Sigmoid colon (tissue), 7 donors: ENCODE data around the gene MTOR. TPM values are rescaled to one million over a fixed set of nuclear protein-coding genes. Genes with fewer than 3 reads are reported as not detected.
A peak's percentile ranks its signal among the peaks of the same experiment; 100 is the strongest.

Experiments used
- DNase-seq: peaks from one replicate; pipeline ENCODE4 v3.0.0-alpha.2; 2019
- H3K27ac ChIP-seq, 4 donors: fragments of 200-600 bp; sonication (generic); one replicate each; pipeline ENCODE4 v1.5.1; 2016 to 2019; ENCODE audit warnings: mild to moderate bottlenecking in 1 of 4
- H3K27me3 ChIP-seq, 3 donors: fragments of 200-600 bp; sonication (generic); one replicate each; pipeline ENCODE4 v1.5.1; 2019; ENCODE audit warnings: mild to moderate bottlenecking in 1 of 3
- H3K36me3 ChIP-seq, 4 donors: fragments of 200-600 bp; sonication (generic); one replicate each; pipeline ENCODE4 v1.5.1; 2016 to 2019
- H3K4me1 ChIP-seq, 4 donors: fragments of 200-600 bp; sonication (generic); one replicate each; pipeline ENCODE4 v1.5.1; 2017 to 2019
- H3K4me3 ChIP-seq, 4 donors: fragments of 200-600 bp; sonication (generic); one replicate each; pipeline ENCODE4 v1.5.1; 2017 to 2019; ENCODE audit warnings: mild to moderate bottlenecking in 2 of 4, moderate library complexity in 1 of 4
- H3K9me3 ChIP-seq, 4 donors: fragments of 200-600 bp in 3 of 4; sonication (generic) in 3 of 4; one replicate each; pipeline versions ENCODE4 v1.5.1 to v1.6.1; 2013 to 2019
- EP300 ChIP-seq, 4 donors: sonication (generic); formaldehyde crosslinking; IDR thresholded peaks; one replicate each; pipeline ENCODE4 v1.6.1; 2017; ENCODE audit warnings: antibody characterized with exemption in 4 of 4
- POLR2A ChIP-seq, 2 donors: fragments of 450-650 bp; IDR thresholded peaks; one replicate each; pipeline ENCODE4 v1.6.1; 2016; ENCODE audit warnings: antibody characterized with exemption in 2 of 2, mild to moderate bottlenecking in 2 of 2, moderate library complexity in 2 of 2
- POLR2AphosphoS5 ChIP-seq, 4 donors: sonication (generic); formaldehyde crosslinking; IDR thresholded peaks; one replicate each; pipeline ENCODE4 v1.6.1; 2017; ENCODE audit warnings: antibody characterized with exemption in 4 of 4
- WGBS, 2 donors: extraction: QIAGEN DNeasy Blood & Tissue Kit; methylation state at CpG; one replicate each; pipeline ENCODE4 v1.1.7; 2013; 5-methylcytosine and 5-hydroxymethylcytosine counted together
- intact Hi-C: fragments of 100-400 bp; cut with DNase I; formaldehyde crosslinking; loops from one replicate; pipeline ENCODE4 v1.15.1; 2023
- polyA plus RNA-seq, 3 donors: library from polyadenylated mRNA; stranded (reverse); fragments of 200-250 nt; gene quantifications; one replicate each; pipeline ENCODE4 v1.2.3, GENCODE V29; 2013
- total RNA-seq, 4 donors: library from RNA; depleted of rRNA; stranded (reverse); fragments of >200 nt; gene quantifications; one replicate each; pipeline ENCODE4 v1.1.0, GENCODE V29; 2016
- TF ChIP-seq, protein P1 (sequence below), 4 experiments: fragments of 450-650 bp in 3 of 4; fragments of 200-600 bp in 1 of 4; IDR thresholded peaks; one replicate each; pipeline ENCODE4 v1.5.1; 2016 to 2019; ENCODE audit warnings: antibody characterized with exemption in 4 of 4, mild to moderate bottlenecking in 3 of 4, moderate library complexity in 2 of 4
- donor health status: healthy with polysubstance abuse.
- donor health status: Bipolar disorder and iron deficiency.
- donor health status: healthy.

MTOR gene
- total and polyA plus RNA-seq, 7 donors, result 7.6 to 38.1 (median 25.2) TPM

- intact Hi-C loops, result no loop called here
- no peaks in the 10 kb centered on the region for H3K27me3 ChIP-seq
- H3K27ac ChIP-seq, result no peak overlapping the region
- H3K4me3 ChIP-seq, result no peak overlapping the region
- H3K9me3 ChIP-seq, result no peaks in the 10 kb centered on the region
- H3K36me3 ChIP-seq, result peaks cover 4 to 73% (median 21%) of the 10 kb centered on the region in 4 donors
- WGBS, 2 donors, result 86 to 95% methylated on average over 3 of the region's 3 CpGs
- TF ChIP-seq POLR2A (IDR thresholded peaks at IDR 0.05), result no peak
- no peak for TF ChIP-seq EP300 (IDR thresholded peaks at IDR 0.05)
- no peak for TF ChIP-seq POLR2AphosphoS5 (IDR thresholded peaks at IDR 0.05)
- TF ChIP-seq, protein P1, sequence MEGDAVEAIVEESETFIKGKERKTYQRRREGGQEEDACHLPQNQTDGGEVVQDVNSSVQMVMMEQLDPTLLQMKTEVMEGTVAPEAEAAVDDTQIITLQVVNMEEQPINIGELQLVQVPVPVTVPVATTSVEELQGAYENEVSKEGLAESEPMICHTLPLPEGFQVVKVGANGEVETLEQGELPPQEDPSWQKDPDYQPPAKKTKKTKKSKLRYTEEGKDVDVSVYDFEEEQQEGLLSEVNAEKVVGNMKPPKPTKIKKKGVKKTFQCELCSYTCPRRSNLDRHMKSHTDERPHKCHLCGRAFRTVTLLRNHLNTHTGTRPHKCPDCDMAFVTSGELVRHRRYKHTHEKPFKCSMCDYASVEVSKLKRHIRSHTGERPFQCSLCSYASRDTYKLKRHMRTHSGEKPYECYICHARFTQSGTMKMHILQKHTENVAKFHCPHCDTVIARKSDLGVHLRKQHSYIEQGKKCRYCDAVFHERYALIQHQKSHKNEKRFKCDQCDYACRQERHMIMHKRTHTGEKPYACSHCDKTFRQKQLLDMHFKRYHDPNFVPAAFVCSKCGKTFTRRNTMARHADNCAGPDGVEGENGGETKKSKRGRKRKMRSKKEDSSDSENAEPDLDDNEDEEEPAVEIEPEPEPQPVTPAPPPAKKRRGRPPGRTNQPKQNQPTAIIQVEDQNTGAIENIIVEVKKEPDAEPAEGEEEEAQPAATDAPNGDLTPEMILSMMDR (IDR thresholded peaks at IDR 0.05), result no peak
- peaks cover 0 to 40% (median 7%) of the 10 kb centered on the region in 4 donors for H3K4me1 ChIP-seq
- no peak for DNase-seq
Measured at GRCh38 chr1:11153184-11153583, 109.2 kb downstream of the MTOR start.

GRCh38 chr1:11152755-11153154, 109.6 kb downstream of the MTOR start:
- no peak for DNase-seq
- Histone ChIP-seq H3K36me3 (peaks cover 4 to 78% (median 23%) of the 10 kb centered on the region in 4 donors), H3K4me3 (no peak overlapping the region), H3K4me1 (peaks cover 0 to 36% (median 3%) of the 10 kb centered on the region in 4 donors), H3K27me3 (no peaks in the 10 kb centered on the region), H3K27ac (no peak overlapping the region), H3K9me3 (no peaks in the 10 kb centered on the region)
- WGBS, 2 donors, result 93 to 94% methylated on average over 9 of the region's 9 CpGs
- TF ChIP-seq EP300 (IDR thresholded peaks at IDR 0.05) (no peak), POLR2AphosphoS5 (IDR thresholded peaks at IDR 0.05) (no peak), POLR2A (IDR thresholded peaks at IDR 0.05) (no peak)
- TF ChIP-seq, protein P1 (IDR thresholded peaks at IDR 0.05), result no peak
- intact Hi-C loops, result no loop called here

DNA sequence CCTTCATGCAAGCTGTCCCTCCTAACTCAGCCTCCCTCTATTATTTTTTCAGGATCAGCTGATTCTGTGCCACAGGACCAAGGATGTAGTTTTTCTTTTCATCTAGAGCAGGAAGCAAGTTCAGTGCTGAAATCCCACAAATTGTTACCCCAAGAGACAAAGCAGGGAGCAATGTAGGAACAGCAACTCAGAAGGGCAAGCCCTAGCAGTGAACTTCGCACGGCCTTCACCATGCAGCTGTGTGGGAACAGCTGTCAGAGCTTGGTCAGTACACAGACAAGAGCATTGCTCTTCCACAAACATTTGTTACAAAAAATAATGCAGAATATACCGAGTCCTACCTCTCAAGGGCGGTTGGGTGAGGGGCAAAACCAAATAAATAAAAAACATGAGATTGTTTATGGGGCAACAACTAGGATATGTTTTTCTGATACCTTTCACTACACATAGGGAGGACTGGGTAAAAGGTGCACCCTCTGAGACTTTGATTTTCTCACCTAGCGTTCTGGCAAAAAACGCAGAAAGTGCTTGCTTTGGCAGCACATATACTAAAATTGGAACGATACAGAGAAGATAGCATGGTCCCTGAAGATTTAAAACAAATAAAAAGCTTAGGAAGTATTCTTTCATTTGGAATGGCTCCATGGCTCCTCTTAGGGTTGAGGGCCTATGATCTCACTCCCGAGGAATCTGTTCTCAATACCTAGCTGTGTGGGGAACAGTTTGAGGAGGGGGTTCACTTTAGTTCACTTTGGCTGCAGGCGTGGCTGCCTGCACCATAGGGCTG, 110.3 kb downstream of the MTOR start:
- H3K27ac ChIP-seq, result no peak overlapping the region
- intact Hi-C loops, result no loop called here
- H3K27me3 ChIP-seq, result no peaks in the 10 kb centered on the region
- TF ChIP-seq POLR2A (IDR thresholded peaks at IDR 0.05) (no peak), POLR2AphosphoS5 (IDR thresholded peaks at IDR 0.05) (no peak)
- TF ChIP-seq, protein P1 (IDR thresholded peaks at IDR 0.05), result no peak
- H3K9me3 ChIP-seq, result no peaks in the 10 kb centered on the region
- peaks cover 0 to 29% (median 0%) of the 10 kb centered on the region in 4 donors for H3K4me1 ChIP-seq
- whole genome bisulfite sequencing, 2 donors, result 89 to 95% methylated on average over 9 of the region's 9 CpGs
- peaks cover 4 to 82% (median 25%) of the 10 kb centered on the region in 4 donors for H3K36me3 ChIP-seq
- H3K4me3 ChIP-seq, result no peak overlapping the region
- DNase-seq, result peak; percentile 21

- WGBS, 2 donors, result 83 to 86% methylated on average over 5 of the region's 5 CpGs
- intact Hi-C loops, result no loop called here
- H3K27ac ChIP-seq, result no peak overlapping the region
- peaks cover 5 to 82% (median 30%) of the 10 kb centered on the region in 4 donors for H3K36me3 ChIP-seq
- no peaks in the 10 kb centered on the region for H3K9me3 ChIP-seq
- H3K4me1 ChIP-seq, result peaks cover 0 to 24% (median 0%) of the 10 kb centered on the region in 4 donors
- TF ChIP-seq POLR2A (IDR thresholded peaks at IDR 0.05) (no peak), POLR2AphosphoS5 (IDR thresholded peaks at IDR 0.05) (no peak), EP300 (IDR thresholded peaks at IDR 0.05) (no peak)
- TF ChIP-seq, protein P1 (IDR thresholded peaks at IDR 0.05), result no peak
- H3K4me3 ChIP-seq, result no peak overlapping the region
- no peaks in the 10 kb centered on the region for H3K27me3 ChIP-seq
- peak; percentile 12 for DNase-seq
Measured at GRCh38 chr1:11151114-11151513, 111.2 kb downstream of the MTOR start.
